GM19395 (cell line): Measurements from ENCODE around the gene SLC66A2.
"Not testable (repeated sequence)": the region's sequence is repeated elsewhere in the genome, so short reads cannot be mapped to it uniquely, and the experiment has no call there.

Experiments
- ATAC-seq: cut with Tn5 transposase; IDR thresholded peaks from one replicate; pipeline ENCODE4 v1.9.1; 2021; ENCODE audit warnings: mild to moderate bottlenecking, moderate library complexity; ENCODE audit not compliant: unreplicated experiment

The SLC66A2 gene

DNA sequence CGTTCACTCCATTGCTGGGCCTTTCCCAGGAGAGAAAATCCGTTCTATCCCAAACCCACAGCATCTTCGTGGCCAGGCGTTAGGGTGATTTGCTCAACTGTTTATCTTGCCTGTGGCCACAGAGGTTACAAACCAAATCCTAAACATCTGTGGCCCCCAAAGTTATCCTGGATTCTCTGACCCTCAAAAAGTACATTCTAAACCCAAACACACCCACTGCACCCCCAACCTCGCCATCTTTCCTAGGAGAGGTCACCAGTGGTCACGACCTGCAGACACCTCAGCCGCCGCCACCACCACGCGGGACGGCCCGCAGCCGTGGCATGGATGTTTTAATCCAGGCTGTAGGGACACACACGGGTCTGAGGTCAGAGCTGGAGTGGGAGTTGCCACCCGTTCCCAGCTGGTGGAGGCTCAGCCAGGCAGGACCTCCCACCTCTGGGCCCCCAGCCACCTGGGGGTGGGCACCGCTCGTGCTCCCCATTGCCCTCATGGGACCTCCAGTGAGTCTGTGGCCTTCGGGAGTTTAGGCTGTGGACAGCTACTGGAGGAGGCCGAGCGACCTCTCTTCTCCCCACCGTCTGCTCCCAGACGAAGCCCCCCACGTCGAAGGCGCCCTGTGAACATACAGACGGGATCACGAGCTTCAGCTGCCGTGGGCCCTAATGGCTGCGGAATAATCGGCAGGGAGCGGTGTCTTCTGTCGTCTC lies 81.7 kb downstream of the SLC66A2 start:
- no peak for ATAC-seq

DNA sequence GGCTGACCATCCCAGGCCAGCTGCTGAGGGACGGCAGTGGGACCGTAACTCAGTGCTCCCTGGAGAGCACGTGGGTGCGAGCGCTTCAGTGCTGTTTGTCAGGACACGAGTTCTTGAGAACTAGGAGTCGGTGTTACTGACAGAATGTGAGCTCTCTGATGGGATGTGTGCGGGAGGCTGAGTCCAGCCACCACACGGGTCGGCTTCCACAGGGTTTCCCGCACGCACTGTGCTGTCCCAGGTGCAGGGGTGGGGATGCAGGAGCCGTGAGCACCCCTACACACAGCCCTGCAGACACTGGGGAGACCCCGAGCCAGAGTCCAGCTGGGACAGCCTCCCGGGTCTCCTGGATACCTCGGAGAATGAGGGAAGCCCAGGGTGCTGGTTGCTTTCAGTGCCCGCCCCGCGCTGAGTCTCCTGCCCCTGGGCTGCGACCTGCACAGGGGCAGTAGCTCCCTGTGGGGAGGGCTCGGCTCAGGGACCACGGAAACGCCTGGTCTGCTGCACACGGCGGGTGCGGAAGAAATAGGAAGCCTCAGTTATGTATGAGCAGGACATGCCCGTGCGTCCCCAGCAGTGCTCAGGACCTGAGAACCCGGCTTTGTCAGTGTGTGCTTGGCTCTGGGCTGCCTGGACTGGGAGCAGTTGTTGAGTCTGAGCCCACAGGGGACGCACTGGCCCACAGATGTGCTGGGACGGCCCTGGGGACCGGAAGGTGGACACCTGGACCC lies 82.5 kb downstream of the SLC66A2 start:
- ATAC-seq, result no peak

DNA sequence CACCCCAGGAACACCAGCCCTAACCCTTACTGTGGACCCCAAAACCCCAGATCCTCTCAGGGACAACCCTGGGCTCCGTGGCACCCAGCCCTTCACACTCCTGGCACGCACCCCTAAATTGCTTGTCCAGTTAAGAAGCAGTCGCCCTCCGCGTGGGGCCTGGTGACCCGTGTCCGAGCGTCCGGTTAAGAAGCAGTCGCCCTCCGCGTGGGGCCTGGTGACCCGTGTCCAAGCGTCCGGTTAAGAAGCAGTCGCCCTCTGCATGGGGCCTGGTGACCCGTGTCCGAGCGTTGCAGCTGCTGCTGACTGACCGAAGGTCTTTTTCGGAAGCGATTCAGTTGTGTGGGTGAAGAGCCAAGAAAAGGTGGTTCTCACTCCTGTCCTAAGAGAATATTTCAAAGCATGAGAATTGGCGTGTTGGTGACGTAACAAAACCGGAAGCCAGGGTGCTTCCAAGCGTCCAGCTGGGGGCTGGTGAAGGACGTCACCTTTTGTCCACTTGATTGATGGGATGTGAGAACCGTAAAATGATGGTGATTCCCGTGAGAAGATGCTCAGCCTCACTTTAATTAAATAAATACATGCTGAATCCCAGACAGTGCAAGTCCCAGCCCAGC lies 83.2 kb downstream of the SLC66A2 start:
- no peak for ATAC-seq

DNA sequence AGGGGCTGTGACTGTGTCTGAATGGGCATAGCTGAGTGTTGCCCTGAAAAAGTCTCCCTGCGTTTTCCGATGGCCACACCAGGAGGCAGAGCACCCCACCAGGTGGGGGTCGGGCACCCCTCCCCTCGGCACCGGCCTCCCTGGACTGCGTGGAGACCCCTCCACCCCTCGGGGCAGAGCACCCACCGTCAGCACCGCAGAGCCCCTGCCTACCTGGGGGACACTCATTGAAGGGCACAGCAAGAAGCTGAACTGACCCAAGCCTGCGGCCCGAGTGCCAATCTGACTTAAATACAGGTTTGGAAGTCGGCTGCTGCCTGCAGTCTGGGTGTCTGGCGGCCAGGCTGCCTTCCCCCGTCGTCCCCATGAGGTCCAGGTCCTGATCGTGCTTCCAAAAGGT lies 83.8 kb downstream of the SLC66A2 start:
- no peak for ATAC-seq

DNA sequence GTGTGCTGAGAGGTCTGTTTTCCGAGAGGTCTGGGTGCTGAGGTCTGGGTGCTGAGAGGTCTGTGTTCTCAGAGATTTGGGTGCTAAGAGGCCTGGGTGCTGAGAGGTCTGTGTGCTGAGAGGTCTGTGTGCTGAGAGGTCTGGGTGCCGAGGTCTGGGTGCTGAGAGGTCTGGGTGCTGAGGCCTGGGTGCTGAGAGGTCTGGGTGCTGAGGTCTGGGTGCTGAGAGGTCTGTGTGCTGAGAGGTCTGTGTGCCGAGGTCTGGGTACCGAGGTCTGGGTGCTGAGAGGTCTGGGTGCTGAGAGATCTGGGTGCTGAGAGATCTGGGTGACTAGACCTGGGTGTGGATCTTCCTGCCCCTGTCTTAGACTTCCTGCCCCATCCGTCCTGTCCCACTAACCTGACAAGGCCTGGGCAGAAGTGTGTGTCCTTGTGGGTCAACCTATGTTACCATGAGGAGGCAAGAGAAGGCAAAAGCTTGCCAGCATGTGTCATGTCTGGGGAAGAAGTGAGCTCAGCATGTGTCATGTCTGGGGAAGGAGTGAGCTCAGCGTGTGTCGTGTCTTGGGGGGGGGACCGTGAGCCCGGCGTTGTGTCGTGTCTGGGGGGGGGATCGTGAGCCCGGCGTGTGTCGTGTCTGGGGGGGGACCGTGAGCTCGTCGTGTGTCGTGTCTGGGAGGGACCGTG lies 84.4 kb downstream of the SLC66A2 start:
- ATAC-seq, result no peak

DNA sequence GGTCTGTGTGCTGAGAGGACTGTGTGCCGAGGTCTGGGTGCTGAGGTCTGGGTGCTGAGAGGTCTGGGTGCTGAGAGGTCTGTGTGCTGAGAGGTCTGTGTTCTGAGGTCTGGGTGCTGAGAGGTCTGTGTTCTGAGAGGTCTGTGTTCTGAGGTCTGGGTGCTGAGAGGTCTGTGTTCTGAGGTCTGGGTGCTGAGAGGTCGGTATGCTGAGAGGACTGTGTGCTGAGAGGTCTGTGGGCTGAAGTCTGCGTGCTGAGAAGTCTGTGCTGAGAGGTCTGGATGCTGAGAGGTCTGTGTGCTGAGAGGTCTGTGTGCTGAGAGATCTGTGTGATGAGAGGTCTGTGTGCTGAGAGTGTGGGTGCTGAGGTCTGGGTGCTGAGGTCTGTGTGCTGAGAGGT lies 85.5 kb downstream of the SLC66A2 start:
- not testable (repeated sequence) for ATAC-seq

DNA sequence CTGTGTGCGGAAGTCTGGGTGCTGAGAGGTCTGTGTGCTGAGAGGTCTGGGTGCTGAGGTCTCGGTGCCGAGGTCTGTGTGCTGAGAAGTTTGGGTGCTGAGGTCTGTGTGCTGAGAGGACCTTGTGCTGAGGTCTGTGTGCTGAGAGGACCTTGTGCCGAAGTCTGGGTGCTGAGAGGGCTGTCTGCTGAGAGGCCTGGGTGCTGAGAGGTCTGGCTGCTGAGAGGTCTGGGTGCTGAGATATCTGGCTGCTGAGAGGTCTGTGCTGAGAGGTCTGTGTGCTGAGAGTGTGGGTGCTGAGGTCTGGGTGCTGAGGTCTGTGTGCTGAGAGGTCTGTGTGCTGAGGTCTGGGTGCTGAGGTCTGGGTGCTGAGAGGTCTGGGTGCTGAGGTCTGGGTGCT lies 86.5 kb downstream of the SLC66A2 start:
- not testable (repeated sequence) for ATAC-seq

DNA sequence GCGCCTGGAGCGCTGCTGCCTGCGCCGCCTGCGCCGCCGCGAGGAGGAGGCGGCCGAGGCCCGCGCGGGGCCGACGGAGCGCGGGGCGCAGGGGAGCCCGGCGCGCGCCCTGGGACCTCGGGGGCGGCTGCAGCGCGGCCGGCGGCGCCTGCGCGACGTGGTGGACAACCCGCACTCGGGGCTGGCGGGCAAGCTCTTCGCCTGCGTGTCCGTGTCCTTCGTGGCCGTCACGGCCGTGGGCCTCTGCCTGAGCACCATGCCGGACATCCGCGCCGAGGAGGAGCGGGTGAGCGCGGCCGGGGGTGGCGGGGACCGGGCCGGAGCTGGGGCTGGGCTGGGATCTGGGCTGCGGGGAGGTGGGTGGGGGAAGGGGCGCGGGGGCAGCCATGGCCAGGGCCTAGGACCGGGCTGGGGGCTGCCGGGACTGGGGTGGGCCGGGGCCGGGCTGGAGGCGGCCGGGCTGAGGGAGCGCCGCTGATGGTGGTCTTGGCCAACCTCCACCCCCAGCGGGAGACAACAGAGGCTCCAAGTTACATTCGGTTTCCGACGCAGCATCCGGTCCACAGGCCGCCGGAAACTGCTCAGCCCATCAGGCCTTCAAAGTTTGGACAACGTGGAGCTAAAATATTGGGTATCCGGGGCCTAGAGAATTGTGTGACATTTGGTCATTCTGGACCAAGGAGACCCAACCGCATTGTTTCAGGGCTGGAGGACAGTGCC lies 87.3 kb downstream of the SLC66A2 start:
- no peak for ATAC-seq

DNA sequence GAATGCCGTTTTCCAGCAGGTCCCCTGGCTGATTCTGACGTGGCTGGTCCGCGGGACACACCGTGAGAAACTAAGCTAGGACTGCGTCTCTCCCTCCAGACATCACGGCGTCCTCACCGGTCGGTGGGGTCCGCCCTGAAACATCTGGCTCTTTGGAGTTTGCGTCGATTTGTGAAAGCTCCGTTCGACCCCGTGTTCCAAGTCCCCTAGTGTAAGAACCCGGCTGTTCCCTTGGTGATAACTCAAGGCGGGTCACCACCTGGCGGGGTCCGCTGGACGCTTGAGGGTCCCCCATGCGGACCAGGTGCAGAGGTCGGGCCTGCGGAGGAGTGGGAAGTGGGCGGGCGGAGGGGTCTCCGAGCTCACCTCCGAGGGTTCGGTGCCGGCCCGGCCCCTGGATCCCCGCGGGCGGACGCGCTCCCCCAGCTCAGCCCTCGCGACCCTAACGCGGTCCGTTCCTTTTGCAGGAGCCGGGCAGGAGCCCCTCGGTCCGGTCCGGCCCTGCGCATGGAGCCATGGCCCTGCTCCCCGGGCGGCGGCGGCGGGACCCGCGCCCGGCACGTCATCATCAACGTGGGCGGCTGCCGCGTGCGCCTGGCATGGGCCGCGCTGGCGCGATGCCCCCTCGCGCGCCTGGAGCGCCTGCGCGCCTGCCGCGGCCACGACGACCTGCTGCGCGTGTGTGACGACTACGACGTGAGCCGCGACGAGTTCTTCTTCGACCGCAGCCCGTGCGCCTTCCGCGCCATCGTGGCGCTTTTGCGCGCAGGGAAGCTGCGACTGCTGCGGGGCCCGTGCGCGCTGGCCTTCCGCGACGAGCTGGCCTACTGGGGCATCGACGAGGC lies 88.1 kb downstream of the SLC66A2 start:
- no peak for ATAC-seq

DNA sequence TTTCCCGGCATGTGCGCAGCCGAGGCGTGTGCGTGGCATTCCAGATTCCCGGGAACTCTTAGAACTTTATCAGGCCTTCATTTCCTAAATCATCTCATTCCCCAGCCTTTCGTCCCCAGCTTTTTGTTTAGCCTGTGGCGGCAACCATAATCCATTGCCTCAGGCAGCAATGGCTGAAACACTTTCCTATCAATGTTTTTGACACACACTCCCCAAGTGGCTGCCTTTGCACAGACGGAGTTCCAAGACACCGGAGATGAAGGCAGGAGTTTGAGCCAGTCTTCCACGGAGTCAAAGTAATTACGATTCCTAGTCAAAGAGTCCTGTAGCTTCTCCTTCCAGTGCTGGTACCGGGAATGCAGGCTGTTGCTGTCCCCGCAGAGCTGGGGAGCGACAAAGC lies 88.9 kb downstream of the SLC66A2 start:
- ATAC-seq, result no peak

DNA sequence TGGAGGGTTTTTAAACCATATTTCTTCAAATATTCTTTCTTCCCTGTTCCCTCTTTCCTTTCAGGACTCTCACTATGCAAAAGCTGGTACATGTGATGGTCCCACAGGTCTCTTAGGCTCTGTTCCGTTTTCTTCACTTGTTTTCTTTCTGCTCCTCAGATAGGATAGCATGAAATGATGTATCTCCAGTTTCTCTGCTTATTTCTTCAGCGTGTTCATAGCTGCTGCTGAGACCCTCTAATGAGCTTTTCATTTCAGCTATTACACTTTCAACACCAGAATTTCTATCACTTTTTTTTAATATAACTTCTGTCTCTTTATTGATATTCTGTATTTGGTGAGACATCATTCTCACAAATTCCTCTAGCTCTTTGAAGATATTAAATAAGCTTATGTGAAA lies 89.8 kb downstream of the SLC66A2 start:
- ATAC-seq, result no peak

DNA sequence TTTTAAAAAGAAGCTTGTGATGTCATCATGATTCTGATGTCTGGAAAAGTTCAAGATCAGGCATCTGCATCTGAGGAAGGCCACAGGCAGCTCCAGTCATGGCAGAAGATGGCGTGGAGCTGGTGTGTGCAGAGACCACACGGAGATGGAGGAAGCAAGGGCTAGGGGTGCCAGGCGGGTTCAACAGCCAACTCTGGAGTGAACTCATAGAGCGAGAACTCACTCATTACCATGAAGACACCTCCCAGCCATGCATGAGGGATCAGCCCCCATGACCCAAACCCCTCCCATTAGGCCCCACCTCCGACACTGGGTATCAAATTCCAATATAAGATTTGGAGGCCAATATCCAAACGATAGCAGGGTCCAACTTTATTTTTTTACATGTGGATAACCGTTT lies 92.1 kb downstream of the SLC66A2 start:
- ATAC-seq, result no peak

DNA sequence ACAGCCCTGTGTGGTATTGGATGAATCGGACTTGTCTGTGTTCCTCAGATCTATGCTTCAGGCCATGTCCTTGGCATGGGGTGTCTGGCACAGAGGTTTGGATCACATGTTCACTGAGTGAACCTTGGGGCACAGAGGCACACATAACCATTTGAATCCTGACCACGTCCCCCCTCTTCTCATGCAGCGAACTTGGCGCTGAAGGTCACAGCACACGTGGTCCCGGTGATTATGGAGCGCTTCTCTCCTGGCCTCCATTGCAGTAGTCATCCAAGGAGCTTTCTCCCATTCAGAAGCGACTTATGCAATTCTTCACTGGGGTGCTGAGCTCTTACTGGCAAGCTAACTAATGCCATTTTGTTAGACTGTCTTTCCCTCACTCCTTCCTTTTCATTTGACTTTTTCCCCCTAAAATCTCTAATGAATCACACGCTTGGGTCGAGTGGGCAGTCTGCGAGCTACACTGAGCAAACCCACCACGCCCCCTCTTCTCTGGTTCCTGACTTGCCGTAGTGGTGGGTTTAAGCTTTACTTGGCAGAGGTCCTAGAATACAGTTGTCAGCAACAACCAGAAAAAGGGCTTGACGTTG lies 94.3 kb downstream of the SLC66A2 start:
- no peak for ATAC-seq

DNA sequence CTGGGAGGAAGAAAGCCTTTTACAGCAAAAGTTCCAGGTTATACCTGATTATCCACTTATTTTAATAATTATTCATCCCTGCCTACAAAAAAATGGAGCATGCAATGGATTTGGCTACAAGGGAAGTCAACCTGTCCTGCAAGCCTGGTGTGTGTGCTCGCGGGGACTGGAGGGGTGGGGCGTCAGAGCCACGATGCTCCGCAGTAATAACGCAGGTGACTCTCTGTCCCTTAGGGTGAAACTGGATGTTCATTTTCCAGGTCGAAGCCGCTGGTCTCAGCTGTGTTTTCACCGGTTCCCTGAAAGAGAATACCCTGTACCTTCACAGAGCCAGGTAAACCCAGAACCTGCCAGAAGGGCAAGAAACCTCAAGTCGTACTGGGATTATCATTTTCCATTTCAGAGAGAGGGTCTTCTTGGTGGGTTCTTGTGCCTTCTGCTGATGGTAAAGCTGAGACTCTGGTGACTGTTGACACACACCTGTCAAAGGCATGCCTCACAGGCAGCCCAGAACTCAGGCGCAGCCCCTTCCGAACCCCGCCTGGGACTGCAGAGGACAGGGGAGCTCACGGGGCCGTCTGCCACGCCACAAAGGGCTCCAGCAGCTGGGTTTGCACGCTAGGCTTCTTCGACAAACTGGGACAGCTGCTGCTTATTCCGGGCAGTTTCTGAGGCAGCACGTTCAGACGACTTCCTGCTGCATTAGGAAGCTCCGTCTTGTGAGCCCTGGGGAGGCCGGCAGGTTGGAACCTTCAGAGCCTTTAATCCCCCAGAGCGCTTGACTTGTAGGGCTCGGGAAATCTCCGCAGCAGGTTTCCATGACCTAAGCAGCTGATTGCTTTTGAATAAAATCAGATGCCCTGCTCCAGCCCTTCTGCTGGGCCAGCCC lies 95.1 kb downstream of the SLC66A2 start:
- ATAC-seq, result peak; percentile 74

DNA sequence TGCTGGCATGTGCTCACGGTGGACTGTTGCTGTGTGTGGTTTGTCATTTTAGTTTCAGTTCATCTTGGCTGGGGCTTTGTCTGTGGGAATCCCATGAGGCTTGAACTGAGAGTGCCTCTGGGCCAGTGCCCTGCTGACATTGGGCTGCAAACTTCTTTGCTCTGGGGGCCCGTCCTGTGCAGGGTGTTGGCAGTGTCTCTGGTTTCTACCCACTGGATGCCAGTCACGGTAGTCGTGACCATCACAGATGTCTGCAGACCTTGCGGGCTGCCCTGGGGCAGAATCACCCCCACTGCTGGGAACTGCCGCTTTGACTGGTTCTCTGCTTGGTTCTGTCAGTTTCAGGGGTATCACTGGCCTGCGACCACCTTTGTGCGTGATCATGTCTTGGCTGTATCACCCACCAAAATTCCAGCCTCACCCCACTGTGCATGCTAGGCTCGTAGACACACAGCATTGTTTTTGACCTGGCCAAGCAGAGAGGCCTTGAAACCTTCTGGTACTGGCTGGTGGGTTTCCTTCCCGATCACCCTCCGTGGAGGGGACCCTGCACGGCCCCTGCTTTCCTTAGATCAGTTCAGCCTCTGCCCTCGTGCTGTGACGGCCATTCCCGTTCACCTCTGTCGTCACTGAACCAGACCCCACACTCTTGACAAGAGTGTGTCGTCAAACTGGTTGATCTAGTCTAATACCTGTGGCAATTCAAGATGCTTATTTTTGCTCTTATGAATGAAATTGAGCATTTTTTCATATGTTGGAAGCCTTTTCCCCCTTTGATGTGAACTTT lies 96.1 kb downstream of the SLC66A2 start:
- peak; percentile 82 for ATAC-seq

DNA sequence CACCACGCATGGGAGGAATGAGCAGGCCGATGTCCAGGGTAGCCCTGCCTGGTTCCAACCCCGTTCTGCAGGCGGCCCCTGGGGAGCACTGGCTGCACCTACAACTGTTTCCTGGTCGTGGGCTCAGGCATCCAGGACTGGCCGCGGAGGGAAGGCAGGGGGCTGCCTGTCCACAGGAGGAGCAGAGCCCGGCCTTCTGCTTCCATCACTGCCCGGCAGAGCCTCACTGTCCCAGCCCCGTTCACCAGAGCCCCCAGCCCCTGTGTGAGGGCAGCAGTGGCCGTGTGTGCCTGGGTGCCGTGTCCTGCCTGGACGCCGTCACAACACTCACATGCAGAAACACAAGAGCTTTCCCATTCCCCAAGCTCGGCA lies 97.5 kb downstream of the SLC66A2 start:
- ATAC-seq, result no peak

DNA sequence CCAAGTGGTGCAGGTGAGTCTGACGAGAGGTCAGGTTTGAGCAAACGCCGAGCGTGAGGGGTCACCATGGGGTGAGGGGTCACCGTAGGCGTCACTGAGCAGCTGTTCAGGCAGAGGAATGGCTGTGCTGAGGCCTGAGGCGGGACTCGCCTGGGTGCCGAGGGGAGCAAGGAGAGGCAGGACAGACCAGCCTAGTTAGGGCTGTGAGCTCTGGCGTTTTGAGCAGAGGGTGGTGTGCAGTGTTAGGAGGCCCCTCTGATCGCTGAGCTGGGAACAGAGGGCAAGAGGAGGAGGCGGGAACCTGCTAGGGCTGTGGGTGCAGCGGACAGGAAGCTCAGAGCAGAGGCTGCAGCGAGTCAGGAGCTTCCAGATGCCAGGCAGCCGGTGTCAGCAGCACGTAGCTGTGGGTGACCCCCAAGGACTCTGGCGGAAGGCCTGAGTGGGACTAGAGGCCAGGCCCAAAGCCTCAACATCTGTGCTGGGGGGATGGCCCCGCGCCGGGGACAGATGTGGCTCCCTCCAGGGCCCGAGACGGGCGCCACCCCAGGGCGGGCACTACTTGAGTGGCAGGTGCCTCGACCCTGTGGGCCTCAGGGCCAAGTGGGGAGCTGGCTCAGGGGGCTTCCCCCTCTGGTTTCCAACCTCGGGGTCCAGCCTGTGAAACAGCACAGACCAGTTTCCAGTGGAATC lies 98.0 kb downstream of the SLC66A2 start:
- ATAC-seq, result no peak
